ENCODE results near the gene EYA4.

The EYA4 gene

DNA sequence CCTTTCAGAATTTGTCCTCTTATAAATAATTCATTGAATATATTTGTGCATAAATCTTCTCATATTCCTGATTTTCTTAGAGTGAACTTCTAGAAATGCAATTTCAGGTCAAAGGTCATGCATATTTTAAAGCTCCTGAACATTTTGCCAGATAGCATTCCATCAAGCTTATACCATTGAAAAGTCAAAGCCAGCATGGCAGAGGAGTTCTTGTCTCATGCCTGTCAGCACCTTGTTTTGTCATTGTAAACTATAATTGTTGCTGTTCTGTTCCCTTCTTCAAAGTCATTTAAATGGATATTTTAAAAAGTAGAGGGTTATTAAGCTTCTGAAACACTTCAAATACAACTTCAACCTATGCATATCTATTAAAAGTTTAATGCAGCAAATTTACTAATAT is 170.6 kb downstream of the EYA4 start:
- Histone ChIP-seq H3K79me2 (ENCODE audit: insufficient read depth, low read length) (no peaks in the 10 kb centered on the region), H3K4me3 (ENCODE audit: low read depth, low read length, poor library complexity, severe bottlenecking) (no peak overlapping the region), H3K27ac (ENCODE audit: low read depth, low read length, poor library complexity, severe bottlenecking) (no peak overlapping the region), H2AFZ (ENCODE audit: low read length) (no peak overlapping the region), H3K9ac (ENCODE audit: low read length) (no peak overlapping the region), H3K36me3 (ENCODE audit: insufficient read depth, low read length) (no peaks in the 10 kb centered on the region), H3K4me1 (ENCODE audit: insufficient read depth, low read length, severe bottlenecking) (no peaks in the 10 kb centered on the region), H3K4me2 (ENCODE audit: low read length) (no peak overlapping the region), H3K27me3 (ENCODE audit: insufficient read depth, low read length) (no peaks in the 10 kb centered on the region), H3K9me3 (ENCODE audit: low read length) (no peaks in the 10 kb centered on the region), H4K20me1 (ENCODE audit: insufficient read depth, low read length) (no peaks in the 10 kb centered on the region), H3K9me2 (ENCODE audit: low read depth, low read length) (no peaks in the 10 kb centered on the region), H3F3A (ENCODE audit: insufficient read depth, low read length) (no peaks in the 10 kb centered on the region)
- no peak for TF ChIP-seq EZH2 (IDR thresholded peaks at IDR 0.05; ENCODE audit: borderline replicate concordance, low read length)
- TF ChIP-seq, protein P1, sequence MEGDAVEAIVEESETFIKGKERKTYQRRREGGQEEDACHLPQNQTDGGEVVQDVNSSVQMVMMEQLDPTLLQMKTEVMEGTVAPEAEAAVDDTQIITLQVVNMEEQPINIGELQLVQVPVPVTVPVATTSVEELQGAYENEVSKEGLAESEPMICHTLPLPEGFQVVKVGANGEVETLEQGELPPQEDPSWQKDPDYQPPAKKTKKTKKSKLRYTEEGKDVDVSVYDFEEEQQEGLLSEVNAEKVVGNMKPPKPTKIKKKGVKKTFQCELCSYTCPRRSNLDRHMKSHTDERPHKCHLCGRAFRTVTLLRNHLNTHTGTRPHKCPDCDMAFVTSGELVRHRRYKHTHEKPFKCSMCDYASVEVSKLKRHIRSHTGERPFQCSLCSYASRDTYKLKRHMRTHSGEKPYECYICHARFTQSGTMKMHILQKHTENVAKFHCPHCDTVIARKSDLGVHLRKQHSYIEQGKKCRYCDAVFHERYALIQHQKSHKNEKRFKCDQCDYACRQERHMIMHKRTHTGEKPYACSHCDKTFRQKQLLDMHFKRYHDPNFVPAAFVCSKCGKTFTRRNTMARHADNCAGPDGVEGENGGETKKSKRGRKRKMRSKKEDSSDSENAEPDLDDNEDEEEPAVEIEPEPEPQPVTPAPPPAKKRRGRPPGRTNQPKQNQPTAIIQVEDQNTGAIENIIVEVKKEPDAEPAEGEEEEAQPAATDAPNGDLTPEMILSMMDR (IDR thresholded peaks at IDR 0.05; ENCODE audit: low read length), result no peak

DNA sequence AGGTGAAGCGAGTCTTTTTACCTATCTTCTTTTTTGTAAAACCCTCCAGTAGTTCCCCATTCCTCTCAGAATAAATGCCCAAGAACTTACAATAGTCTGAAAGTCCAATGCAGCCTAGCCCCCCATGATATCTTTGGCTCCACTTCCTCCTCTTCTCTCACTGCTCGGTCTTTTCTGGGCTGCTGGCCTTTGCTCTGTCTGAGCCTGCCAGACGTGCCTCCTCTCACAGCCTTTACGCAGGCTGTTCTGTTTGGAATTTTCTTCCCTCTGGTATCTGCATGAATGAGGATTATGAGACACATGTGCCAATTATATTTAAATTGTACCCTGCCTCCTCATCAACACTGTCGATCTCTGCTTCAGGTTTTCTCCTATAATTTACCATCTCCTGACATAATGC is 174.1 kb downstream of the EYA4 start:
- Histone ChIP-seq H3K4me1 (ENCODE audit: insufficient read depth, low read length, severe bottlenecking) (no peaks in the 10 kb centered on the region), H3K4me2 (ENCODE audit: low read length) (no peak overlapping the region), H3K9ac (ENCODE audit: low read length) (no peak overlapping the region), H2AFZ (ENCODE audit: low read length) (no peak overlapping the region), H3K4me3 (ENCODE audit: low read depth, low read length, poor library complexity, severe bottlenecking) (no peak overlapping the region), H3K79me2 (ENCODE audit: insufficient read depth, low read length) (no peaks in the 10 kb centered on the region), H3K36me3 (ENCODE audit: insufficient read depth, low read length) (no peaks in the 10 kb centered on the region), H3K27me3 (ENCODE audit: insufficient read depth, low read length) (no peaks in the 10 kb centered on the region), H4K20me1 (ENCODE audit: insufficient read depth, low read length) (no peaks in the 10 kb centered on the region), H3K27ac (ENCODE audit: low read depth, low read length, poor library complexity, severe bottlenecking) (no peak overlapping the region), H3K9me2 (ENCODE audit: low read depth, low read length) (no peaks in the 10 kb centered on the region), H3F3A (ENCODE audit: insufficient read depth, low read length) (no peaks in the 10 kb centered on the region), H3K9me3 (ENCODE audit: low read length) (no peaks in the 10 kb centered on the region)
- no peak for TF ChIP-seq EZH2 (IDR thresholded peaks at IDR 0.05; ENCODE audit: borderline replicate concordance, low read length)
- TF ChIP-seq, protein P1 (IDR thresholded peaks at IDR 0.05; ENCODE audit: low read length), result no peak

DNA sequence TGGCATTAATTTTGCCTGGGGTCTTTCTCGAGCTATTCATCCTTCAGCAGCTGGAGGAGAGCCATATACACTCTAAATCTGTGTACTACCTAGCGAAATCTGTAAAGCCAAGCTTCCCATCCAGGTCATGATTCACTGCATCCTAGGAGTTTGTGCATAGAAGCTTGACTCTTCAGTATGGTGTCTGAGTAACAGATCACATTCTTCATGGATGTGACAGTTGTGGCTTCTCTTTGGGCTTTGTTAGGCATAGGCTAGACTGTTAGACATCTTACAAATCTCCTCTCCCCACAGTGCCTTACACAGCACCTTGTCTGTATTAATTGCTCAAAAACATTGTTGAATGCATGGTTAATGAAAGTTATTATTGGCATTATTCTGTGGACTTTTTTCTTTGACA is 177.0 kb downstream of the EYA4 start:
- Histone ChIP-seq H3K27ac (ENCODE audit: low read depth, low read length, poor library complexity, severe bottlenecking) (no peak overlapping the region), H3K79me2 (ENCODE audit: insufficient read depth, low read length) (no peaks in the 10 kb centered on the region), H3K9me3 (ENCODE audit: low read length) (no peaks in the 10 kb centered on the region), H3K9ac (ENCODE audit: low read length) (no peak overlapping the region), H2AFZ (ENCODE audit: low read length) (no peak overlapping the region), H3K4me2 (ENCODE audit: low read length) (no peak overlapping the region), H3F3A (ENCODE audit: insufficient read depth, low read length) (no peaks in the 10 kb centered on the region), H4K20me1 (ENCODE audit: insufficient read depth, low read length) (no peaks in the 10 kb centered on the region), H3K27me3 (ENCODE audit: insufficient read depth, low read length) (no peaks in the 10 kb centered on the region), H3K9me2 (ENCODE audit: low read depth, low read length) (no peaks in the 10 kb centered on the region), H3K4me3 (ENCODE audit: low read depth, low read length, poor library complexity, severe bottlenecking) (no peak overlapping the region), H3K4me1 (ENCODE audit: insufficient read depth, low read length, severe bottlenecking) (no peaks in the 10 kb centered on the region), H3K36me3 (ENCODE audit: insufficient read depth, low read length) (no peaks in the 10 kb centered on the region)
- TF ChIP-seq, protein P1 (IDR thresholded peaks at IDR 0.05; ENCODE audit: low read length), result no peak
- TF ChIP-seq EZH2 (IDR thresholded peaks at IDR 0.05; ENCODE audit: borderline replicate concordance, low read length), result no peak
